Endothelial cell (in vitro differentiated cells): ENCODE results near the gene NOL9. TPM values are rescaled to one million over a fixed set of nuclear protein-coding genes. Genes with fewer than 3 reads are reported as not detected.

Experiments used
- DNase-seq: peaks from one replicate; pipeline ENCODE4 v3.0.0; 2021; ENCODE audit warnings: low spot score
- H3K27ac Mint-ChIP-seq: one replicate; pipeline ENCODE4 v1.8.0; 2021; ENCODE audit warnings: mixed read lengths, inconsistent platforms; ENCODE audit not compliant: unreplicated experiment
- H3K27me3 Mint-ChIP-seq: one replicate; pipeline ENCODE4 v1.8.0; 2021; ENCODE audit warnings: mild to moderate bottlenecking, moderate library complexity, mixed read lengths, inconsistent platforms; ENCODE audit not compliant: unreplicated experiment
- H3K36me3 Mint-ChIP-seq: one replicate; pipeline ENCODE4 v1.8.0; 2021; ENCODE audit warnings: mild to moderate bottlenecking, low read depth, mixed read lengths, inconsistent platforms; ENCODE audit not compliant: unreplicated experiment
- H3K4me1 Mint-ChIP-seq: one replicate; pipeline ENCODE4 v1.8.0; 2021; ENCODE audit warnings: mild to moderate bottlenecking, mixed read lengths, inconsistent platforms; ENCODE audit not compliant: unreplicated experiment
- H3K4me3 Mint-ChIP-seq: one replicate; pipeline ENCODE4 v1.8.0; 2021; ENCODE audit warnings: mild to moderate bottlenecking, mixed read lengths, inconsistent platforms; ENCODE audit not compliant: unreplicated experiment
- H3K9me3 Mint-ChIP-seq: one replicate; pipeline ENCODE4 v1.8.0; 2021; ENCODE audit warnings: mixed read lengths, inconsistent platforms; ENCODE audit not compliant: unreplicated experiment
- CTCF ChIP-seq: fragments of 200-600 bp; sonication (generic); IDR thresholded peaks from one replicate; pipeline ENCODE4 v1.5.0; 2021; ENCODE audit warnings: antibody characterized with exemption; ENCODE audit not compliant: unreplicated experiment
- total RNA-seq: library from RNA; stranded (reverse); fragmentation: NEBNext Ultra II Directional; extraction: Animal tissue kit (Norgen Biotek cat#: 25700); gene quantifications from one replicate; pipeline ENCODE4 v1.2.1, GENCODE V29; 2021; ENCODE audit not compliant: unreplicated experiment

The NOL9 gene
- total RNA-seq, 1 donor from 2014 or later, result 26.9 TPM

- peaks cover 6% of the 10 kb centered on the region for H3K27me3 Mint-ChIP-seq
- TF ChIP-seq CTCF, result no peak
- H3K27ac Mint-ChIP-seq, result no peak overlapping the region
- peaks cover 11% of the 10 kb centered on the region for H3K4me1 Mint-ChIP-seq
- DNase-seq, result no peak
- no peak overlapping the region for H3K4me3 Mint-ChIP-seq
- H3K36me3 Mint-ChIP-seq, result no peaks in the 10 kb centered on the region
- H3K9me3 Mint-ChIP-seq, result no peaks in the 10 kb centered on the region
Observed at GRCh38 chr1:6557597-6557996, 3.3 kb upstream of the NOL9 start.

- Mint-ChIP-seq H3K27ac (no peak within 1 kb of the TSS), H3K4me1 (peaks cover 11% of the 10 kb centered on the region), H3K9me3 (no peaks in the 10 kb centered on the region), H3K27me3 (peaks cover 8% of the 10 kb centered on the region), H3K36me3 (no peaks in the 10 kb centered on the region), H3K4me3 (peak within 1 kb of the TSS; percentile 83)
- no peak for TF ChIP-seq CTCF
- DNase-seq, result no peak
Observed at GRCh38 chr1:6554907-6555778, 830 bp upstream of the NOL9 start, which contains the start of gene TAS1R1. Gene TAS1R1, plus strand, starts transcription at chr1:6555307. Its CDS starts 67 bp downstream, at chr1:6555374.

- Mint-ChIP-seq H3K4me3 (peak overlapping the region; percentile 7), H3K27me3 (peaks cover 3% of the 10 kb centered on the region), H3K9me3 (no peaks in the 10 kb centered on the region), H3K36me3 (peaks cover 19% of the 10 kb centered on the region), H3K4me1 (peaks cover 23% of the 10 kb centered on the region), H3K27ac (no peak overlapping the region)
- no peak for DNase-seq
- TF ChIP-seq CTCF, result no peak
Observed at GRCh38 chr1:6547301-6547700, 7.0 kb downstream of the NOL9 start.

GRCh38 chr1:6546326-6546725, 8.0 kb downstream of the NOL9 start:
- Mint-ChIP-seq H3K27me3 (peaks cover 1% of the 10 kb centered on the region), H3K36me3 (peaks cover 24% of the 10 kb centered on the region), H3K27ac (peak overlapping the region; percentile 43), H3K4me3 (no peak overlapping the region), H3K4me1 (peaks cover 23% of the 10 kb centered on the region), H3K9me3 (no peaks in the 10 kb centered on the region)
- no peak for TF ChIP-seq CTCF
- no peak for DNase-seq
